AG09309 (cell line): ENCODE data around the gene MLPH.
"Not testable (repeated sequence)": the region's sequence is repeated elsewhere in the genome, so short reads cannot be mapped to it uniquely, and the experiment has no call there.

Source experiments
- DNase-seq: peaks from one replicate; pipeline ENCODE4 v3.0.0-alpha.2; 2010; ENCODE audit warnings: low read depth
- H3K4me3 ChIP-seq: 2 replicates; pipeline ENCODE4 v1.5.1; 2011; ENCODE audit warnings: mild to moderate bottlenecking, low read depth, low read length, moderate library complexity; ENCODE audit not compliant: control insufficient read depth
- TF ChIP-seq, protein P1 (sequence below): IDR thresholded peaks from 2 replicates; pipeline ENCODE4 v1.5.1; 2011; ENCODE audit warnings: mild to moderate bottlenecking, low read depth, low read length, inconsistent platforms; ENCODE audit not compliant: insufficient read depth, control insufficient read depth; ENCODE audit errors: missing control alignments

MLPH gene

GRCh38 chr2:237591141-237591881 is 104.3 kb downstream of the MLPH start:
- TF ChIP-seq, protein P1, sequence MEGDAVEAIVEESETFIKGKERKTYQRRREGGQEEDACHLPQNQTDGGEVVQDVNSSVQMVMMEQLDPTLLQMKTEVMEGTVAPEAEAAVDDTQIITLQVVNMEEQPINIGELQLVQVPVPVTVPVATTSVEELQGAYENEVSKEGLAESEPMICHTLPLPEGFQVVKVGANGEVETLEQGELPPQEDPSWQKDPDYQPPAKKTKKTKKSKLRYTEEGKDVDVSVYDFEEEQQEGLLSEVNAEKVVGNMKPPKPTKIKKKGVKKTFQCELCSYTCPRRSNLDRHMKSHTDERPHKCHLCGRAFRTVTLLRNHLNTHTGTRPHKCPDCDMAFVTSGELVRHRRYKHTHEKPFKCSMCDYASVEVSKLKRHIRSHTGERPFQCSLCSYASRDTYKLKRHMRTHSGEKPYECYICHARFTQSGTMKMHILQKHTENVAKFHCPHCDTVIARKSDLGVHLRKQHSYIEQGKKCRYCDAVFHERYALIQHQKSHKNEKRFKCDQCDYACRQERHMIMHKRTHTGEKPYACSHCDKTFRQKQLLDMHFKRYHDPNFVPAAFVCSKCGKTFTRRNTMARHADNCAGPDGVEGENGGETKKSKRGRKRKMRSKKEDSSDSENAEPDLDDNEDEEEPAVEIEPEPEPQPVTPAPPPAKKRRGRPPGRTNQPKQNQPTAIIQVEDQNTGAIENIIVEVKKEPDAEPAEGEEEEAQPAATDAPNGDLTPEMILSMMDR, result no peak
- no peak overlapping the region for H3K4me3 ChIP-seq
- DNase-seq, result no peak

GRCh38 chr2:237592425-237592980 is 105.5 kb downstream of the MLPH start:
- DNase-seq, result no peak
- TF ChIP-seq, protein P1, result no peak
- no peak overlapping the region for H3K4me3 ChIP-seq

GRCh38 chr2:237593036-237593435 is 106.0 kb downstream of the MLPH start:
- DNase-seq, result no peak
- no peak overlapping the region for H3K4me3 ChIP-seq
- TF ChIP-seq, protein P1, result no peak

DNA sequence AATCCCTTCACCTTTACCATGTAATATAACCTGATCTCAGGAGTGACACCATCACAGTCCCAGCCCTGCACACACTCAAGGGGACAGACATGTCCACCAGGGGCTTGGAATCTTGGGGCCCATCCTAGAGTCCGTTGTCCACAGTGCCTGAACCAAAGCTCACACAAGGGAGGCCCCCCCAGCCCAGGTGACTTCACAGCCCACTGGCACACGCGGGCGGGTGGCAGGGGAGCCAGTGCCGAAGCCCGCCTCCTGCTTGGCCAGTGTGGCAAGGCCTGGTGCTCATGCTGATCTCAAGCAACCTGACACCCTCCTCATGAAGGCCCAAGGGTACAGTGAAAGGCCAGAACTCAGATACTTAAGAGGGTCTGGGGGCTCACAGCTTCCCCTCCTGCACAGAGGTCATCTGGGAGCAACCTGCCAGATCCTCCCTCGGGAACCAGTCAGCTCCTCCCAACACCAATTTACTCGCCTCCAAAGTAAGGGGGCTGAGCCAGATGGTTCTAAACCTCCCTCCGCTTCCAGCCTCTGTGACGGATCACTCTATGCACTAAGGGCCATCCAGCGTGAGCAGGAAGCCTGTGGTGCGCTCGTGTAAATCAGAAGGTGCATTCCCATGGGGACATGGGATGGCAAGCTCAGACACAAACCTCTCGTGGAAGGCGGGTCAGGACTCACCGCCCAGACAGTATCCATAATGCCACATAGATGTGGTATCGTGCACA is 106.7 kb downstream of the MLPH start:
- TF ChIP-seq, protein P1, result no peak
- H3K4me3 ChIP-seq, result no peak overlapping the region

DNA sequence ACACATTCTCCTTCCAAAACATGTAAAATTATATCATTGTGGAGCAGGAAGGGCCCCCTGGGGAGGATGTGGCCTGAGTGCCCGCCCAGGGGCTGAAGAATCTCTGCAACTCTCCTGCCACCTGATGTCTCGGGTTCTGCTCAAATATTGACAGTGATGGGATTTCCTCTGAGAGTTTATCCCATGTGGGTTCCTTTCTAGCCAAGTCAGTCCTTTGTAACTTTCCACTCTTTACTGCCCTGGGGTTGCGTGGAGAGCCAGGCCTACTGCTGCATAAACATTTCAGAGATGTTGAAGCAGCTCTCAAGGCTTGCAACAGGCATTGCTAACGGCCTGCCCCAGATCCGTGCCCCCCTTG is 107.4 kb downstream of the MLPH start:
- DNase-seq, result no peak
- TF ChIP-seq, protein P1, result no peak
- no peak overlapping the region for H3K4me3 ChIP-seq

More for the DNA sequence above, 106.7 kb downstream of the MLPH start:
- no peak for DNase-seq

DNA sequence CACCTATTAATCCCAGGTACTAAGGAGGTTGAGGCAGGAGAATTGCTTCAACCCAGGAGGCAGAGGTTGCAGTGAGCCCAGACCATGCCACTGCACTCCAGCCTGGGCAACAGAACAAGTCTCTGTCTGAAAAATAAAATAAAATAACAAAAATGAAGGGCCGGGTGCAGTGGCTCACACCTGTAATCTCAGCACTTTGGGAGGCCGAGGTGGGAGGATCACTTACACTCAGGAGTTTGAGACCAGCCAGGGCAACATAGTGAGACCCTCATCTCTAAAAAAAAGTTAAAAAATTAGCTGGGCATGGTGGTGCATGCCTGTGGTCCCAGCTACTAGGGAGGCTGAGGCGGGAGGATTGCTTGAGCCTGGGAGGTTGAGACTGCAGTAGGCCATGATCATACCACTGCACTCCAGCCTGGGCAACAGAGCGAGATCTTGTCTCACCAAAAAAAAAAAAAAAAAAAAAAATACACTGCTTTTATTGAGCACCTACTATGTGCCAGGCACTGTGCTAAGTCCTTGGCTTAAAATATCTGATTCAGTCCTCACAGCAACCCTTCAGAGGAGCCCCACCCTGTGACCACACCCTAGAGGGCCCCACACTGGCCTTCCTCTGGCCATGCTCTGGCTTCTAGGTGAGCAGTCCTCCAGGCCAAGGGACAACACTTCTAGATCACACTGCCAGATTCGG is 108.9 kb downstream of the MLPH start:
- not testable (repeated sequence) for DNase-seq, H3K4me3 ChIP-seq
